Type B pancreatic cell (in vitro differentiated cells): ENCODE results near the gene RNF112. TPM values are rescaled to one million over a fixed set of nuclear protein-coding genes. Genes with fewer than 3 reads are reported as not detected.
A peak's percentile ranks its signal among the peaks of the same experiment; 100 is the strongest.

ENCODE experiments used
- DNase-seq: peaks from one replicate; pipeline ENCODE4 v3.0.0; 2021; ENCODE audit warnings: mixed read lengths; ENCODE audit not compliant: unreplicated experiment; ENCODE audit errors: extremely low spot score
- H3K27ac Mint-ChIP-seq: 2 replicates; pipeline ENCODE4 v1.8.0; 2021; ENCODE audit warnings: mild to moderate bottlenecking, mixed read lengths
- H3K27me3 Mint-ChIP-seq: 2 replicates; pipeline ENCODE4 v1.8.0; 2021; ENCODE audit warnings: mixed read lengths
- H3K36me3 Mint-ChIP-seq: 2 replicates; pipeline ENCODE4 v1.8.0; 2021; ENCODE audit warnings: mixed read lengths
- H3K4me1 Mint-ChIP-seq: one replicate; pipeline ENCODE4 v1.8.0; 2021; ENCODE audit warnings: mixed read lengths; ENCODE audit not compliant: unreplicated experiment
- H3K4me3 Mint-ChIP-seq: 2 replicates; pipeline ENCODE4 v1.8.0; 2021; ENCODE audit warnings: mild to moderate bottlenecking, mixed read lengths
- H3K9me3 Mint-ChIP-seq: 2 replicates; pipeline ENCODE4 v1.8.0; 2021; ENCODE audit warnings: mixed read lengths
- long read RNA-seq: library from polyadenylated mRNA; unstranded; transcript quantifications from one replicate; pipeline ENCODE4 v2.0.0, GENCODE V29; 2020
- total RNA-seq: library from RNA; stranded (reverse); gene quantifications from 2 replicates; pipeline ENCODE4 v1.2.1, GENCODE V29; 2021; ENCODE audit warnings: low replicate concordance
- TF ChIP-seq, protein P1 (sequence below): fragments of 200-600 bp; sonication (generic); conservative IDR thresholded peaks from 2 replicates; pipeline ENCODE4 v1.5.0; 2021; ENCODE audit warnings: antibody characterized with exemption, mild to moderate bottlenecking

Gene RNF112, protein sequence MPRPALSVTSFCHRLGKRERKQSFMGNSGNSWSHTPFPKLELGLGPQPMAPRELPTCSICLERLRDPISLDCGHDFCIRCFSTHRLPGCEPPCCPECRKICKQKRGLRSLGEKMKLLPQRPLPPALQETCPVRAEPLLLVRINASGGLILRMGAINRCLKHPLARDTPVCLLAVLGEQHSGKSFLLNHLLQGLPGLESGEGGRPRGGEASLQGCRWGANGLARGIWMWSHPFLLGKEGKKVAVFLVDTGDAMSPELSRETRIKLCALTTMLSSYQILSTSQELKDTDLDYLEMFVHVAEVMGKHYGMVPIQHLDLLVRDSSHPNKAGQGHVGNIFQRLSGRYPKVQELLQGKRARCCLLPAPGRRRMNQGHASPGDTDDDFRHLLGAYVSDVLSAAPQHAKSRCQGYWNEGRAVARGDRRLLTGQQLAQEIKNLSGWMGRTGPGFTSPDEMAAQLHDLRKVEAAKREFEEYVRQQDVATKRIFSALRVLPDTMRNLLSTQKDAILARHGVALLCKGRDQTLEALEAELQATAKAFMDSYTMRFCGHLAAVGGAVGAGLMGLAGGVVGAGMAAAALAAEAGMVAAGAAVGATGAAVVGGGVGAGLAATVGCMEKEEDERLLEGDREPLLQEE
- total RNA-seq, result 0.60 and 1.2 TPM in 2 replicates
- long read RNA-seq, result 0 reads

DNA sequence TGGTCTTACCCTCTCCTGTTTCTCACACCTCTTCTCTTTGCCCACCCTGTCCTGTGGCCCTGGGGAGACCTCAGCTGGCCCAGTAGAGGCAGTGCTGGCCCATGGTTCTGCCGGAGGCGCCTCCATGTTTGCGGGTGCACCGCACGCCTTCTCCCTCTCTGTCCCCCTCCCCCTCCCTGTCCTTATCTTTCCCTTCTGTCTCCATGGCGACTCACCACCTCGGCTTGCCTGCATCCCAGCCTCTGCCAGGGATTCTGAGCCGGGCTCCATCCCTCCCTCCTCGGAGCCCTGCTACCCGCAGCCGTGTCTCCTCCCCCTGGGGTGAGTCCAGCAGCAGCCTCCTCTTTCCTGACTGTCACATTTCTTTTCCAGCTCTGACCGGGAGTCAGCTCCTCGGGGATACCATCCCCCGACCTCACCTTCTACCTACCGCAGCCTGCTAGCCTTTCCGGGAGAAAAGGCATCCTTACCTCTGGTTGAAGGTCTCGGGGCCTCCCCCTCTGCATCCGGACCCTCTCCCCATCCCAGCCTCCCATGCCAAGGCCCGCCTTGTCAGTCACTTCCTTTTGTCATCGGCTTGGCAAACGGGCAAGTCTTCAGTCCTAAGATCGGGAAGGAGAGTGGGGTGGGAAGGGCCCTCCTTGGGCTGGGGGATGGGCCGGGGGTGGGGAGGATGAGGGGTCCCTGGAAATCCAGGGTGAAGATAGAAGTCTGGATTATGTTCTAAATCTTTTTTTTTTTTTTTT, at the start of gene RNF112:
RNF112 (plus strand) TSS at position 358 of the 746 bp plus-strand sequence; CDS start at position 535, 177 bp downstream.
- TF ChIP-seq, protein P1, sequence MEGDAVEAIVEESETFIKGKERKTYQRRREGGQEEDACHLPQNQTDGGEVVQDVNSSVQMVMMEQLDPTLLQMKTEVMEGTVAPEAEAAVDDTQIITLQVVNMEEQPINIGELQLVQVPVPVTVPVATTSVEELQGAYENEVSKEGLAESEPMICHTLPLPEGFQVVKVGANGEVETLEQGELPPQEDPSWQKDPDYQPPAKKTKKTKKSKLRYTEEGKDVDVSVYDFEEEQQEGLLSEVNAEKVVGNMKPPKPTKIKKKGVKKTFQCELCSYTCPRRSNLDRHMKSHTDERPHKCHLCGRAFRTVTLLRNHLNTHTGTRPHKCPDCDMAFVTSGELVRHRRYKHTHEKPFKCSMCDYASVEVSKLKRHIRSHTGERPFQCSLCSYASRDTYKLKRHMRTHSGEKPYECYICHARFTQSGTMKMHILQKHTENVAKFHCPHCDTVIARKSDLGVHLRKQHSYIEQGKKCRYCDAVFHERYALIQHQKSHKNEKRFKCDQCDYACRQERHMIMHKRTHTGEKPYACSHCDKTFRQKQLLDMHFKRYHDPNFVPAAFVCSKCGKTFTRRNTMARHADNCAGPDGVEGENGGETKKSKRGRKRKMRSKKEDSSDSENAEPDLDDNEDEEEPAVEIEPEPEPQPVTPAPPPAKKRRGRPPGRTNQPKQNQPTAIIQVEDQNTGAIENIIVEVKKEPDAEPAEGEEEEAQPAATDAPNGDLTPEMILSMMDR, result no peak
- no peak within 1 kb of the TSS for H3K27ac Mint-ChIP-seq
- no peaks in the 10 kb centered on the region for H3K9me3 Mint-ChIP-seq
- no peak for DNase-seq
- H3K27me3 Mint-ChIP-seq, result peaks cover 6% of the 10 kb centered on the region
- no peak within 1 kb of the TSS for H3K4me3 Mint-ChIP-seq
- H3K4me1 Mint-ChIP-seq, result peaks cover 7% of the 10 kb centered on the region
- H3K36me3 Mint-ChIP-seq, result no peaks in the 10 kb centered on the region

DNA sequence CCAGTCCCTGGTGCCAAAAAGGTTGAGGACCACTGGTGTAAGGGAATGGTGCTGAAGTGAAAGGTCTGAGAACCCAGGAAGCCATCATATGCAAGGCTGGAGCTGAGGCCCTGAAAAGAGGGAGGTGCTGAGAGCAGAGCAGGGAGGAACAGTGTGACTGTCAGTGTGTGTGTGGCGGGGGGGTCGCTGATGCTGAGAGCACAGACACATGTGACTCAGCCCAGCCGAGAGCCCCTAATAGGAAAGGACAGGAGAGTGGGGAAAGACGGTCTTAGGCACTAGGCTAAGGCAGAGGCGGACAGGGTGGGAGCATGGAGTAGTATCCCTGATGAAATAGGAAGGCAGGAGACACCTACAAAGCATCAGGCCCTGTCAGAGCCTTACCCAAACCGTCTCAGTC, 49.7 kb upstream of the RNF112 start:
- no peaks in the 10 kb centered on the region for H3K9me3 Mint-ChIP-seq
- no peak for DNase-seq
- peak overlapping the region; percentile 70 for H3K27ac Mint-ChIP-seq
- H3K4me3 Mint-ChIP-seq, result peak overlapping the region; percentile 89
- TF ChIP-seq, protein P1, result no peak
- peaks cover 6% of the 10 kb centered on the region for H3K36me3 Mint-ChIP-seq
- H3K27me3 Mint-ChIP-seq, result no peaks in the 10 kb centered on the region
- H3K4me1 Mint-ChIP-seq, result peaks cover 13% of the 10 kb centered on the region

DNA sequence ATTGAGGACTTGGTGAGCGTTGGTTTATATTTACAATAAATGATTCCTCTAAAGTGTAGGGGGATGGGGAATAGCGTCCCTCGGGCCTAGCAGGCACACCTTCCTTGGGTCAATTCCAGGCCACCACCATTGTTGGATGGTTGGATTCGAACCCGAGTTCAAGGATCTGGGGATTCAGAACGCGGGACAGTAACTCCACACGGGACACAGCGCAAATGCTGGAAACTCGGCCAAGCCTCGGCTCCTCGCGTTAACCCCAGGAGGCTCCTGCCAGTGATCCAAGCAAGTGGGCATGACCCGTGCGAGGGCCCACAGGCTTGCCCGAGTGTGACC, 49.1 kb upstream of the RNF112 start:
- no peak for DNase-seq
- H3K9me3 Mint-ChIP-seq, result no peaks in the 10 kb centered on the region
- H3K27ac Mint-ChIP-seq, result peak overlapping the region; percentile 70
- peak overlapping the region; percentile 89 for H3K4me3 Mint-ChIP-seq
- peaks cover 6% of the 10 kb centered on the region for H3K36me3 Mint-ChIP-seq
- TF ChIP-seq, protein P1, result no peak
- H3K27me3 Mint-ChIP-seq, result no peaks in the 10 kb centered on the region
- peaks cover 13% of the 10 kb centered on the region for H3K4me1 Mint-ChIP-seq

DNA sequence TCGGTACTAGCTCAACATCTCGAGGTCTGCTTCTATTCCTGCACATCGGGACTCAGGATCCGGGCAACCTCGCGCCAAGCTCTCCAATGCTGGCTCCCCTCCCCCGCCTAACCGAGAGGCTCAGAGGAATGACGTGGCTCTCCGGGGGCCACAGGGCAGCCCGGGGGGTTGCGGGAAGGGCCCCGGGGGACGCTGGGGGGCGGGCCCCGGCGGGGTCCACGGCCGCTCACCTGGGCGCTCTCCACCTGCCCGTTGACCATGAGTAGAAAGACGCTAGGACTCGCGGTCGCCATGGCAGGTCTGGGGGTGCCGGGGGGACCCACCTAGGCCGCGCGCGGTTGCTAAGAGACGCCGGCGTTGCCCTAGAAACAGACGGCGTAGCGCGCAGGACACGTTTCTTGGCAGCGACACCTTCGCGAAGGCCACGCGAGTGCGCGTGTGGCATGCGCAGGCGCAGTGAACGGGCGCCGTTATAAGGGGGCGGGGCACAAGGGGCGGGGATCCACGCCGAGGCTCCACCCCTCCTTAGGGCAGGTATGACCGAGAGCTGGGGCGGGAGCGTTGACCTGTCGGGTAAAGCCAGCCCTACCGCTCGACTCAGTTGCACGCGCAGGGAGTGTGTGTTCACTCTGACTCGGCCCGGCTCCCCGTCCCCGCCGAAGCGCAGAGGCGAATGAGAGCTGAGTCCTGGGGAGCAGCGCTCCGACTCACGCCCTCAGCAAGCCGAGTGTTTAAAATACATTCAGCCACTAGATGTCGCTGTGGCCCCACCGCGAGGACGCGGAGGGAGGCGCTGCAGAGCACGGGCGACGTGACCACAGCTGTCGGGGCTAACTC, 48.5 kb upstream of the RNF112 start, which contains the start of gene B9D1:
B9D1 (minus strand) TSS at position 447 of the 837 bp plus-strand sequence; CDS start at position 293, 154 bp downstream.
- DNase-seq, result peak; percentile 94
- H3K4me3 Mint-ChIP-seq, result peak within 1 kb of the TSS; percentile 96
- TF ChIP-seq, protein P1, result peak; percentile 99
- no peaks in the 10 kb centered on the region for H3K9me3 Mint-ChIP-seq
- H3K4me1 Mint-ChIP-seq, result peaks cover 13% of the 10 kb centered on the region
- H3K36me3 Mint-ChIP-seq, result peaks cover 6% of the 10 kb centered on the region
- H3K27ac Mint-ChIP-seq, result peak within 1 kb of the TSS; percentile 84
- no peaks in the 10 kb centered on the region for H3K27me3 Mint-ChIP-seq

DNA sequence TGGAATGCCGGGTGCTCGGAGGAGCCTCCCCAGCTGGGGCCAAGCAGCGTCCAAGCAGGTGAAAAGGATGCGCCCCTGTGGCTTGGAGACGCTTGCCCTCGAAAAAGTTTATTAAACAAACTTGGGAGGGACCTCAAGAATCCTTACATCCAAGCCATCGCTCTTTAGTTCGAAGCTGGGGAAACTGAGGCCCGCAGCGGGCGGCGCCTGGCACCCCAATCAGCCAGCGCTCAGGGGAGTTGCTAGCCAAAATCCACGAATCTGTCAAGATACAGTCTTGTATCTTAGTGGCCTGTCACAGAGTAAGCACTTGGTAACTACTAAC, 48.0 kb upstream of the RNF112 start:
- peaks cover 13% of the 10 kb centered on the region for H3K4me1 Mint-ChIP-seq
- H3K4me3 Mint-ChIP-seq, result peak overlapping the region; percentile 96
- peak overlapping the region; percentile 84 for H3K27ac Mint-ChIP-seq
- TF ChIP-seq, protein P1, result no peak
- DNase-seq, result no peak
- H3K27me3 Mint-ChIP-seq, result no peaks in the 10 kb centered on the region
- H3K36me3 Mint-ChIP-seq, result peaks cover 6% of the 10 kb centered on the region
- H3K9me3 Mint-ChIP-seq, result no peaks in the 10 kb centered on the region
